ENCODE measurements around the gene RPS6KA4.

GRCh38 chr11:64409707-64410403, 50.9 kb downstream of the RPS6KA4 start:
- TF ChIP-seq CTCF (IDR thresholded peaks at IDR 0.05) (no peak), POLR2AphosphoS5 (IDR thresholded peaks at IDR 0.05) (no peak), POLR2A (IDR thresholded peaks at IDR 0.05) (no peak)
